GM12878 (cell line): Measurements from ENCODE around the gene GDAP1L1. TPM values are rescaled to one million over a fixed set of nuclear protein-coding genes. Genes with fewer than 3 reads are reported as not detected.

Experiments
- ASH2L ChIP-seq: fragments of 300-600, 200-600 bp; sonication (generic); IDR thresholded peaks from 2 replicates; pipeline ENCODE4 v1.6.1; 2017; ENCODE audit warnings: low read depth, mild to moderate bottlenecking, borderline replicate concordance
- ATF3 ChIP-seq: IDR thresholded peaks from 2 replicates; pipeline ENCODE4 v1.6.1; 2011; ENCODE audit warnings: low read depth, mild to moderate bottlenecking, low read length, moderate library complexity, borderline replicate concordance; ENCODE audit errors: extremely low read depth
- BCL3 ChIP-seq: IDR thresholded peaks from 2 replicates; pipeline ENCODE4 v1.6.1; 2011; ENCODE audit warnings: borderline replicate concordance, low read depth, mild to moderate bottlenecking, moderate library complexity, low read length; ENCODE audit not compliant: insufficient read depth, poor library complexity, severe bottlenecking
- BCLAF1 ChIP-seq: fragments of 450-650 bp; IDR thresholded peaks from 2 replicates; pipeline ENCODE4 v1.6.1; 2017; ENCODE audit warnings: antibody characterized with exemption, mild to moderate bottlenecking, moderate library complexity
- CEBPB ChIP-seq, 2 experiments: fragments of 150-350 bp in 1 of 2; IDR thresholded peaks; 2 replicates each; pipeline ENCODE4 v1.6.1; 2012 to 2014; ENCODE audit warnings: low read depth in 2 of 2, low read length in 2 of 2, borderline replicate concordance in 1 of 2, inconsistent platforms in 1 of 2
- CHD2 ChIP-seq: IDR thresholded peaks from 2 replicates; pipeline ENCODE4 v1.6.1; 2011; ENCODE audit warnings: low read depth, low read length, improper control_type of control experiment, borderline replicate concordance
- FOXK2 ChIP-seq: fragments of 450-650 bp; IDR thresholded peaks from 2 replicates; pipeline ENCODE4 v1.6.1; 2017; ENCODE audit warnings: mild to moderate bottlenecking, moderate library complexity
- HDGF ChIP-seq: fragments of 450-650 bp; IDR thresholded peaks from 2 replicates; pipeline ENCODE4 v1.6.1; 2016; ENCODE audit warnings: antibody characterized with exemption
- IRF5 ChIP-seq: fragments of 450-650 bp; IDR thresholded peaks from 2 replicates; pipeline ENCODE4 v1.6.1; 2017; ENCODE audit warnings: borderline replicate concordance
- MXI1 ChIP-seq: fragments of 150-350 bp; IDR thresholded peaks from 2 replicates; pipeline ENCODE4 v1.6.1; 2011; ENCODE audit warnings: low read depth, mild to moderate bottlenecking, inconsistent platforms, low read length, improper control_type of control experiment
- RB1 ChIP-seq: fragments of 450-650 bp; formaldehyde crosslinking; IDR thresholded peaks from 2 replicates; pipeline ENCODE4 v1.6.1; 2017; ENCODE audit warnings: mild to moderate bottlenecking, borderline replicate concordance
- SIN3A ChIP-seq: IDR thresholded peaks from 2 replicates; pipeline ENCODE4 v1.6.1; 2012; ENCODE audit warnings: low read depth, low read length, improper control_type of control experiment
- STAT3 ChIP-seq: IDR thresholded peaks from 2 replicates; pipeline ENCODE4 v1.6.1; 2011; ENCODE audit warnings: low read depth, low read length, improper control_type of control experiment
- ZNF592 ChIP-seq: fragments of 450-650 bp; IDR thresholded peaks from 2 replicates; pipeline ENCODE4 v1.6.1; 2017; ENCODE audit warnings: mild to moderate bottlenecking, moderate library complexity
- ZNF687 ChIP-seq: fragments of 450-650 bp; IDR thresholded peaks from 2 replicates; pipeline ENCODE4 v1.6.1; 2017; ENCODE audit warnings: mild to moderate bottlenecking, moderate library complexity
- polyA plus RNA-seq, 11 experiments: library from polyadenylated mRNA; depleted of rRNA in 4 of 11; unstranded in 6 of 11; stranded (reverse) in 5 of 11; fragments of >200 nt; fragmentation: Nextera tagmentation in 4 of 11; fragmentation: Illumina TruSeq in 1 of 11; extraction: Ambion mirVana in 4 of 11; extraction: Trizol in 1 of 11; gene quantifications; 1 replicate in 1 of 11; 2 replicates in 10 of 11; pipeline versions ENCODE4 v1.2.1 to v1.2.3, GENCODE V29; 2011 to 2016; ENCODE audit warnings: inconsistent platforms in 2 of 11, missing spikeins in 2 of 11, low read depth in 1 of 11
- total RNA-seq, 4 experiments: library from RNA; depleted of rRNA in 3 of 4; stranded (reverse); fragments of >200 nt in 3 of 4; fragmentation: Illumina TruSeq in 1 of 4; extraction: Trizol in 1 of 4; gene quantifications; 2 replicates each; pipeline versions ENCODE4 v1.2.1 to v1.2.3, GENCODE V29; 2013 to 2021

Gene GDAP1L1
- total and polyA plus RNA-seq, 10 of the 15 experiments (the other 5 are each of a cell fraction or from before 2014, with no cell fraction given): 0.08 to 0.38 TPM; not detected in 8

GRCh38 chr20:44215125-44215524, 32.0 kb upstream of the GDAP1L1 start (continued):
- TF ChIP-seq ZNF592: no peak
- TF ChIP-seq FOXK2: no peak
- no peak for TF ChIP-seq CHD2
- no peak for TF ChIP-seq ASH2L
- no peak for TF ChIP-seq CEBPB (IDR thresholded peaks at IDR 0.05; ENCODE audit: borderline replicate concordance in 1 of 2, low read depth in 2 of 2, low read length in 2 of 2)
- no peak for TF ChIP-seq IRF5
- no peak for TF ChIP-seq ZNF687
- no peak for TF ChIP-seq RB1
- no peak for TF ChIP-seq SIN3A
- TF ChIP-seq BCL3: no peak
- no peak for TF ChIP-seq STAT3
- no peak for TF ChIP-seq ATF3
- no peak for TF ChIP-seq HDGF
- TF ChIP-seq MXI1: no peak
- no peak for TF ChIP-seq BCLAF1
